Stimulated activated CD4-positive, alpha-beta T cell treated with anti-CD3 and anti-CD28 coated beads, Interleukin-12 subunit alpha, Interleukin-12 subunit beta, amount 100 ng/mL, for 4 hours (primary cell): ENCODE data around the gene SPG7.
A peak's percentile ranks its signal among the peaks of the same experiment; 100 is the strongest.
"Not testable (repeated sequence)": the region's sequence is repeated elsewhere in the genome, so short reads cannot be mapped to it uniquely, and the experiment has no call there.

Experiments
- DNase-seq: peaks from one replicate; pipeline ENCODE4 v3.0.0-alpha.2; 2020

The SPG7 gene

DNA sequence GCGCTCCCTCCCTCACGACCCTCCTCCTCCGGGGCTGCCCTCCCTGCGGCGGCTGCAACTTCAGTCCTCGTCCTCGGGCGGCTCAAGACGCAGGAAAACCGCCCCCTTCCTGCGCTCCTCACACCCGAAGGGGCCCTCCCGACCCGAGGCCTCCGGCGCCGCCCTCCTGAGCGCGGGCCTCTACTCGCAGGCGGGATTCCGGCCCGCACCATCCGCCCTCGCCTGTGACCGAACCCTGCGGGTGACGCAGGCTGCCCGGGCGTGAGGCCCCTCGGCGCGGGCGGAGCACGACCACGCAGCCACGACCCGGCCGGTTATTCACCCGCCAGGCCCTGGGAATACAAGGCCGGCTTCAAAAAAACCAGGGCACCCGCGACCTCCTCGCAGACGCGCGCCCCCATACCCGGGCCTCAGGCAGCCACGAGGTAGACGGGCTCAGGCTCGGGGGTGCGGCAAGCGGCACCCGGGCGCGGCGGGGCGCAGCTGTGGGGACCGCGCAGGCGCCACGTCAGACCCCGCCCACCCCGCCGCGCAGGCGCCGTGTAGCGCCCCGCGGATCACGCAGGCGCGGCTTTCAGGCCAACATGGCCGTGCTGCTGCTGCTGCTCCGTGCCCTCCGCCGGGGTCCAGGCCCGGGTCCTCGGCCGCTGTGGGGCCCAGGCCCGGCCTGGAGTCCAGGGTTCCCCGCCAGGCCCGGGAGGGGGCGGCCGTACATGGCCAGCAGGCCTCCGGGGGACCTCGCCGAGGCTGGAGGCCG is at the start of gene SPG7:
TSS of gene SPG7 (plus strand) at position 570 of the 757 bp plus-strand sequence. CDS start at position 585, 15 bp downstream.
- DNase-seq: peak; percentile 88

DNA sequence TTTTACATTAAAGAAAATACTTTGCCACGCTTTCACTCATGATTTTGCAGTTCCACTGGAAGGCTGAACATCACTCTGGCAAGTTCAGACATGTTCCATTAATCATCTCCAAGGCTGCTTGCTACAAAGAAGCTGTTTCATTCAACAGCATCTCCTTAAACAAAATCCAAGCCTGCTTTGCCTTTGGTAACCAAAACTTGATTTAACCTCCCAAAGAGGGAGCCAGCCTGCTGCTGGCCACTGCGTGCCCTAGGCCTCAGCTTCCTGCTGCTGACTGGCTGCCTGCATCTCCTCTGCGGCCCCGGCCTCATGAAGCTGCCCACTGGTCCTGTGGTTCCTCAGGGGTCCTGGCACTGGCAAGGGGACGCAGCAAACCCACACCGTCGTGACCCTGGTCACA is 49.7 kb upstream of the SPG7 start:
- no peak for DNase-seq

- DNase-seq: no peak
Observed at GRCh38 chr16:89458967-89459366, 49.2 kb upstream of the SPG7 start.

- DNase-seq: no peak
Observed at GRCh38 chr16:89460556-89460955, 47.6 kb upstream of the SPG7 start.

- not testable (repeated sequence) for DNase-seq
Observed at GRCh38 chr16:89461890-89462289, 46.3 kb upstream of the SPG7 start.

DNA sequence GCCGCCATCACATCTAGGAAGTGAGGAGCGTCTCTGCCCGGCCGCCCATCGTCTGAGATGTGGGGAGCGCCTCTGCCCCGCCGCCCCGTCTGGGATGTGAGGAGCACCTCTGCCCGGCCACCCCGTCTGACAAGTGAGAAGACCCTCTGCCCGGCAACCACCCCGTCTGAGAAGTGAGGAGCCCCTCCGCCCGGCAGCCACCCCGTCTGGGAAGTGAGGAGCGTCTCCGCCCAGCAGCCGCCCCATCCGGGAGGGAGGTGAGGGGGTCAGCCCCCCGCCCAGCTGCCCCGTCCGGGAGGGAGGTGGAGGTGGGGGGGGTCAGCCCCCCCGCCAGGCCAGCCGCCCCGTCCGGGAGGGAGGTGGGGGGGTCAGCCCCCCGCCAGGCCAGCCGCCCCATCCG is 45.6 kb upstream of the SPG7 start:
- DNase-seq: not testable (repeated sequence)

DNA sequence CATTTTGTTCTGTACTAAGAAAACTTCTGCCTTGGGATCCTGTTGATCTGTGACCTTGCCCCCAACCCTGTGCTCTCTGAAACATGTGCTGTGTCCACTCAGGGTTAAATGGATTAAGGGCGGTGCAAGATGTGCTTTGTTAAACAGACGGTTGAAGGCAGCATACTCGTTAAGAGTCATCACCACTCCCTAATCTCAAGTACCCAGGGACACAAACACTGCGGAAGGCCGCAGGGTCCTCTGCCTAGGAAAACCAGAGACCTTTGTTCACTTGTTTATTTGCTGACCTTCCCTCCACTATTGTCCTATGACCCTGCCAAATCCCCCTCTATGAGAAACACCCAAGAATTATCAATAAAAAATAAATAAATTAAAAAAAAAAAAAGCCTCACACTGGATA is 44.9 kb upstream of the SPG7 start:
- DNase-seq: not testable (repeated sequence)

DNA sequence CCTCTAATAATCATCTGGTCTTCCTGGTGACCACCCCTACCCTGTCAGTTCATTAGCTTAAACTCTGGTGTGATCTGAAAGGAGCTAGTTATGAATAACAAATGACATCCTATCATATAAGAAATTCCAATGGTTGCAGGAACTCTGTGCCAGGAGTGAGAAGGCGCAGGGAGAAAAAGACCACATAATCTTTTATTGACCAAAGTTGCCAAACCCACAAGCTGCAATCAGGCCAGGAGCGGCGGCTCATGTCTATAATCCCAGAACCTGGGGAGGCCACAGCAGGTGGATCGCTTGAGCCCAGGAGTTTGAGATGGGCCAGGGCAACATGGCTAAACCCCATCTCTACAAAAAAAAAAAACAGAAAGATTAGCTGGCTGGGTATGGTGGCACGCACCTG is 41.3 kb upstream of the SPG7 start:
- no peak for DNase-seq

- DNase-seq: no peak
Observed at GRCh38 chr16:89467382-89467781, 40.8 kb upstream of the SPG7 start.

DNA sequence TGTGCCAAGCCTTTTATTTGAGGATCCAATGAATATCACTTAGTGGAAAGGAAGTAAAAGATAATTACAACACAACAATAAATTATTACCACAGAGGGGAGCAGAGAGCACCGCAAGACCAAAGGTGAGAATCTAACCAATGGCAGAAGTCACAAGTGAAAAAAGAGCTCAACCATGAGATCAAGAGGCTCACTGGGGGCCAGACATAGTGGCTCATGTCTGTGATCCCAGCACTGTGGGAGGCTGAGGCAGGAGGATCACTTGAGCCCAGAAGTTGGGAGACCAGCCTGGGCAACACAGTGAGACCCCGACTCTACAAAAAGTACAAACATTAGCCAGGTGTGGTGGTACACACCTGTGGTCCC is 35.5 kb upstream of the SPG7 start:
- no peak for DNase-seq

DNA sequence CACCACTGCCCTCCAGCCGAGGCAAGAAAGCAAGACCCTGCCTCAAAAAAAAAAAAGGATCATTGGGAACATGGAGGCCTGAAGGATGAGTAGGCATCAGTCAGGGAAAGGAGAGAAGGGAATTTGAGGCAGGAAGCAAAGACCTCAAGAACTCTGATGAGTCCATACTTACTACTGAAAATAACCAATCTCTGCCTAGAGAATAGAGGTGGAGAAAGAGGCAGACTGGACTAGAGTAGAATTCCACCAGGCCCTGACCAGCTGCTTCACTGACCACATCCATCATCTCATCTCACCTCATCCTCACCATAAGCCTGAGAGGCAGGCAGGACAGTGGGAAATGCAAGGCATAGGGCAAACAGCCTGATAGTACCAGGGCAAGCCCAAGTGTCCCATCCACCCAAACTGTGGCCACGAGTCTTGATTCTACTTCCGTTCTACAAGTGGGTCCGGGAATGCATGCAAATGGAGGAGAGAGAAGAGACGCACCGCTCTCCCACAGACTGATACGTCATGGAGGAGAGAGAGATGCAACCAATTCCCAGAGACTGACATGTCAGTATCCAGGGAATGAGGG is 35.0 kb upstream of the SPG7 start:
- no peak for DNase-seq

DNA sequence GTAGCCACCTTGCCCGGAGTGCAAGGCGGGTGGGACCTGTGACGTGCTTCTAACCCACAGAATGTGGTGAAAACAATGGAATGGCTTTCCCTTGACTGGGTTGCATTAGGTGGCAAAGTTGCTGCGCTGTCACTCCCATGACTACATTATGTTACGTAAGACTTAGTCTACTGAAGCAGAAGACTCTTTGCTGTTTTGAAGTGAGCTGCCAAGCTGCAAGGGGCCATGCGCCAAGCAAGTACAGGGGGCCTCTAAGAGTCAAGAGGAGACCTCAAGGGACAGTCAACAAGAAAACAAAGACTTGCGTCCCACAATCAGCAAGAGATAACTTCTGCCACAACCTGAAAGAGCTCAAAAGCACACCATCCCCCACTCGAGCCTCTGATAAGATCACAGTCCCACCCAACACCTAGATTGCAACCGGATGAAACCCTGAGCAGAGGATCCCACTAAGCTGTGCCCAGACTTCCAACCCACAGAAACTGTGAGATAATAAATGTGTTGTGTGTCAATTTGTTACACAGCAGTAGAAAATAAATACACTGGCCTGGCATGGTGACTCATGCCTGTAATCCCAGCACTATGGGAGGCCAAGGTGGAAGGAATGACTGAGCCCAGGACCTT is 34.3 kb upstream of the SPG7 start:
- no peak for DNase-seq

DNA sequence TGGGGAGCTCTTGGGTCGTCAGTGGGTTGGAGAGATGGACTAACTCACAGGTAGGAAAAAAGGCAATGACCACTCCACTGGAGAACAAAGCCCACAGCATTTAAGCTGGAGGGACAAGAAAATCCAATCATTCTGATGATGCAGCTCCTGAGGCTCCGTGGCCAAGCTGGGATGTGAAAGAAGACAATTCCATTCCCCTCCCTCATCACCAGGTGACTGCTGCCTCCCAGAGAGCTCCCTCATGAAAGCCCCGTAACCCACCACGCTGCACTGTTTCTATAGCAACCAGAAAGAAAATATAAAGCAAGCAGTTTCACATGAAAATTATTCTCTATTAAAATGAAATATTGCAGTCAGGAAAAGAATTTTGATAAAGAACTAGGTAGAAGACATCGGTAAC is 33.1 kb upstream of the SPG7 start:
- DNase-seq: no peak

DNA sequence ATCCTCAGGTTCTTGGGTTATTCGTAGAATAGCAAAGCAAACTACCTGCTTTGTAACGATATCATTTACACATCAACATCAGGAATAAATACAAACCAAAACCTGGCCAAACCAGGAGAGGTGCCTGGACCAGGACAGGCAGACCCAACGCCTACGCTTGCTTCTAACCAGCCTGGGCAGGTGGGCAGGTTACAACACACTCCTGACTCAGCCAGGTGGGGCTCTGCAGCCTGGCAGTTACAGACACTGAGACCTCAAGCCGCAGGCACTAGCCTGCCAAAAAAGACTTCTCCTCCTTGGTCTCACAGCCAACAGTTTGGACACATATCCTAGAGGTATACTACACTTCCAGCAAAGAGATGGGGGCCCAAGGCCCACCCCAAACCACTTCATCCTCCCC is 31.8 kb upstream of the SPG7 start:
- DNase-seq: no peak

GRCh38 chr16:89476811-89477261 is 31.4 kb upstream of the SPG7 start:
- DNase-seq: no peak

GRCh38 chr16:89478576-89479221 is 29.5 kb upstream of the SPG7 start:
- DNase-seq: no peak

- no peak for DNase-seq
Observed at GRCh38 chr16:89481356-89481955, 26.7 kb upstream of the SPG7 start.

DNA sequence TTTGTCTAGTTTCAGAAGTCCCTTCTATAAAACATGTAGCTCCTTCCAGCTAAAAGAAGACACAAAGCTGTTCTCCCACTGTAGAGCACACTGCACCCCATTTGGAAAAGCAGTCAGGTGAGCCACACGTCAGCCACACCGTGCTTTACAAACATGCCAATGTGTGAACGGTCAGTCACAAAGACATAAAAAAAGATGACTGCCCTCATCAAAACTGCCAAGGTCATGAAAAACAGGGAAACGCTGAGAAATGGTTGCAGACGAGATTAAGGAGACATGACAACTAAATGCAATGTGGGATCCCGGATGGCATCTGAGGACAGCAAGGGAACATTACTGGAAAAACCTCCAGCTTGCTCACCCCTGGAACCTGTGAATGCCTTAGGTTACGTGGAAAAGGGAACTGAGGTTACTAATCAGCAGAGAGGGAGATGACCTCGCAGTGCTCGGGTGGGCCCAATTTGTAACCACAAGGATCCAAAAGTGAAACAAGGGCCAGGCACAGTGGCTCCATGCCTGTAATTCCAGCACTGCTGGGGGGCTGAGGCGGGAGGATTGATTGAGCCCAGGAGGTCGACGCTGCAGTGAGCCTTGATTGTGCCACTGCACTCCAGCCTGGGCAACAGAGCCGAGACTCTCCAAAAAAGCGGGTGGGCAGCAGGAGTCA is 25.9 kb upstream of the SPG7 start:
- no peak for DNase-seq

- DNase-seq: no peak
Observed at GRCh38 chr16:89482817-89483205, 25.4 kb upstream of the SPG7 start.

- no peak for DNase-seq
Observed at GRCh38 chr16:89484041-89484501, 24.1 kb upstream of the SPG7 start.

DNA sequence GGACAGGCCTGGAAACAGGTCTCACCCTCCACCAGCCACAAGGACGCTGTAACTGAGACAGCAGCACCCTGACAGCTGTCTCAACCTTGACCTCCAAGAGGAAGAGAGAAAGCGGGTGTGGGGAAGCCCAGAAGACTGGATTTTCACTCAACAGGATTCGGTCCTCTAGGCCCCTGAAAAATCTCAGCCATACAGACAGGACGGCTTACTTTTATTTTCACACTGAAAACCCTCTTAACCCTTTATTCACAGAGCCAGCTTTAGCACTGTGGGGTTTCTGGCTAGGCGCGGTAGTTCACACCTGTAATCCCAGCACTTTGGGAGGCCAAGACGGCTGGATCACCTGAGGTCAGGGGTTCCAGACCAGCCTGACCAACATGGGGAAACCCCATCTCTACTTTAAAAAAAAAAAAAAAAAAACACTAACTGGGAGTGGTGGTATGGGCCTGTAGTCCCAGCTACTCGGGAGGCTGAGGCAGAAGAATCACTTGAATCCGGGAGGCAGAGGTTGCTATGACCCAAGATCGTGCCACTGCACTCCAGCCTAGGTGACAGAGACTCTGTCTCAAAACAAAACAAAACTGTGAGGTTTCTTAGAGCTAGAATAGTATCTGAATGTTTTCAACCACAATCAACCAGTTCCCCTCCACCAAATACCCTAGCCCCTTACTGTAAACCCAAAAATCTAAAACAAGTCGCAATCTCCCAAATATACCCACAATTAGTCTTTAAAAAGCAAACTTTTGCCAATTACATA is 23.1 kb upstream of the SPG7 start:
- no peak for DNase-seq

GRCh38 chr16:89485701-89486246 is 22.4 kb upstream of the SPG7 start:
- no peak for DNase-seq
